GM23338 (cell line): ENCODE data around the gene CDC42BPA. TPM values are rescaled to one million over a fixed set of nuclear protein-coding genes. Genes with fewer than 3 reads are reported as not detected.

ENCODE experiments used
- ATAC-seq: fragments of 200-7000 bp; cut with Tn5 transposase; 3 replicates; pipeline ENCODE4 v1.9.1; 2020
- DNase-seq: peaks from one replicate; pipeline ENCODE4 v3.0.0-alpha.2; 2015; ENCODE audit warnings: low spot score
- H2AFZ ChIP-seq: fragments of 200-600 bp; sonication (generic); 2 replicates; pipeline ENCODE4 v1.8.0; 2016; ENCODE audit warnings: antibody characterized with exemption, mild to moderate bottlenecking, moderate library complexity
- H3F3A ChIP-seq: fragments of 200-600 bp; sonication (generic); replicated peaks from 2 replicates; pipeline ENCODE4 v1.8.0; 2017; ENCODE audit warnings: antibody characterized with exemption, mixed run types, low read depth
- H3K27ac ChIP-seq: fragments of 200-600 bp; sonication (generic); 2 replicates; pipeline ENCODE4 v1.6.1; 2016; ENCODE audit warnings: low read depth
- H3K27me3 ChIP-seq: fragments of 200-600 bp; sonication (generic); 2 replicates; pipeline ENCODE4 v1.8.0; 2016; ENCODE audit warnings: mild to moderate bottlenecking, mixed run types, moderate library complexity; ENCODE audit not compliant: insufficient read depth
- H3K36me3 ChIP-seq: fragments of 200-600 bp; sonication (generic); 2 replicates; pipeline ENCODE4 v1.8.0; 2016; ENCODE audit warnings: mild to moderate bottlenecking; ENCODE audit not compliant: insufficient read depth
- H3K4me1 ChIP-seq: fragments of 200-600 bp; sonication (generic); 2 replicates; pipeline ENCODE4 v1.8.0; 2016; ENCODE audit warnings: mild to moderate bottlenecking, moderate library complexity; ENCODE audit not compliant: insufficient read depth
- H3K4me2 ChIP-seq: fragments of 200-600 bp; sonication (generic); 2 replicates; pipeline ENCODE4 v1.7.1; 2017; ENCODE audit warnings: mixed run types
- H3K4me3 ChIP-seq: fragments of 200-600 bp; sonication (generic); 2 replicates; pipeline ENCODE4 v1.6.1; 2016; ENCODE audit warnings: mixed run types
- H3K79me2 ChIP-seq: fragments of 200-600 bp; sonication (generic); replicated peaks from 2 replicates; pipeline ENCODE4 v1.8.0; 2017; ENCODE audit warnings: mild to moderate bottlenecking; ENCODE audit not compliant: insufficient read depth
- H3K9me2 ChIP-seq: fragments of 200-600 bp; sonication (generic); 2 replicates; pipeline ENCODE4 v1.8.0; 2017; ENCODE audit not compliant: insufficient read depth
- H4K20me1 ChIP-seq: fragments of 200-600 bp; sonication (generic); replicated peaks from 2 replicates; pipeline ENCODE4 v1.8.0; 2017; ENCODE audit warnings: mild to moderate bottlenecking; ENCODE audit not compliant: insufficient read depth
- H3K27ac Mint-ChIP-seq: 2 replicates; pipeline ENCODE4 v1.8.0; 2020; ENCODE audit warnings: inconsistent platforms, mild to moderate bottlenecking, moderate library complexity, mixed read lengths
- H3K27me3 Mint-ChIP-seq: 3 replicates; pipeline ENCODE4 v1.8.0; 2022; ENCODE audit warnings: low read depth, mild to moderate bottlenecking, moderate library complexity, mixed read lengths, inconsistent platforms; ENCODE audit not compliant: insufficient read depth, poor library complexity
- H3K36me3 Mint-ChIP-seq: 3 replicates; pipeline ENCODE4 v1.8.0; 2021; ENCODE audit warnings: low read depth, mild to moderate bottlenecking, inconsistent platforms, moderate library complexity, mixed read lengths
- H3K4me1 Mint-ChIP-seq: 3 replicates; pipeline ENCODE4 v1.8.0; 2020; ENCODE audit warnings: mild to moderate bottlenecking, inconsistent platforms, mixed read lengths
- H3K4me3 Mint-ChIP-seq: 3 replicates; pipeline ENCODE4 v1.8.0; 2021; ENCODE audit warnings: moderate library complexity, mild to moderate bottlenecking, inconsistent platforms, mixed read lengths
- H3K9me3 Mint-ChIP-seq: 3 replicates; pipeline ENCODE4 v1.8.0; 2020; ENCODE audit warnings: moderate library complexity, mild to moderate bottlenecking, inconsistent platforms, mixed read lengths
- EZH2phosphoT487 ChIP-seq: fragments of 200-600 bp; sonication (generic); IDR thresholded peaks from one replicate; pipeline ENCODE4 v1.8.1; 2018; ENCODE audit warnings: antibody characterized with exemption; ENCODE audit not compliant: unreplicated experiment
- JUNB ChIP-seq: IDR thresholded peaks from one replicate; pipeline ENCODE4 v1.6.1; 2016; ENCODE audit warnings: antibody characterized with exemption; ENCODE audit not compliant: unreplicated experiment
- NANOG ChIP-seq: IDR thresholded peaks from 2 replicates; pipeline ENCODE4 v1.6.1; 2016; ENCODE audit warnings: antibody characterized with exemption, borderline replicate concordance
- polyA plus RNA-seq: library from polyadenylated mRNA; unstranded; fragments of >200 nt; fragmentation: Nextera tagmentation; extraction: Ambion mirVana; gene quantifications from 2 replicates; pipeline ENCODE4 v1.2.1, GENCODE V29; 2016
- total RNA-seq: library from RNA; depleted of rRNA; stranded (reverse); fragments of >200 nt; shearing (Covaris generic); gene quantifications from 2 replicates; pipeline ENCODE4 v1.2.3, GENCODE V29; 2014
- TF ChIP-seq, protein P1 (sequence below): fragments of 250-450 bp; sonication (Bioruptor Pico); IDR thresholded peaks from 2 replicates; pipeline ENCODE4 v1.5.0; 2020; ENCODE audit warnings: mild to moderate bottlenecking, moderate library complexity
- TF ChIP-seq, protein P2 (sequence below): IDR thresholded peaks from one replicate; pipeline ENCODE4 v1.6.1; 2018; ENCODE audit warnings: antibody characterized with exemption; ENCODE audit not compliant: unreplicated experiment

CDC42BPA gene
- total and polyA plus RNA-seq, 2 experiments from 2014 or later = 17.7 to 40.1 TPM

DNA sequence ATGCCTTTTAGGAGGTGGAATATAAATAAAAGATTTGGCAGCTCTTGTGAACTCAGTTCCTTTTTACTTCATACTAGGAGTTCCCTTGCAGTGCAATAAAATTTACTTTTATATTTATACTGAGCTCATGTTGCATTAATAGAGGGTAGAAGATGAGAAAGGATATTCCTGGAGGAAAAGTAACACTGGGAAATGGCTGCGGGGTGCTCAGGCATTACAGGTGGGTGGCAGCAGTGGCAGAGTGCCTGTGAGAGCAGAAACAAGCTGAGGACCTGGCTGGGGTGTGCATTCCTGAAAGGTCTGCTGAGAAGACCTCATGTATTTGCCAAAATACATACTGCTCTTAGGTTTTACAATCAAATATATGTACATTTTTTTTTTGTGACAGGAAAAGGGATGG, 251.3 kb downstream of the CDC42BPA start:
- no peaks in the 10 kb centered on the region for H3K79me2 ChIP-seq
- peaks cover 3% of the 10 kb centered on the region; the same call in 1 of the 2 replicates for H3K4me1 ChIP-seq
- TF ChIP-seq, protein P1, sequence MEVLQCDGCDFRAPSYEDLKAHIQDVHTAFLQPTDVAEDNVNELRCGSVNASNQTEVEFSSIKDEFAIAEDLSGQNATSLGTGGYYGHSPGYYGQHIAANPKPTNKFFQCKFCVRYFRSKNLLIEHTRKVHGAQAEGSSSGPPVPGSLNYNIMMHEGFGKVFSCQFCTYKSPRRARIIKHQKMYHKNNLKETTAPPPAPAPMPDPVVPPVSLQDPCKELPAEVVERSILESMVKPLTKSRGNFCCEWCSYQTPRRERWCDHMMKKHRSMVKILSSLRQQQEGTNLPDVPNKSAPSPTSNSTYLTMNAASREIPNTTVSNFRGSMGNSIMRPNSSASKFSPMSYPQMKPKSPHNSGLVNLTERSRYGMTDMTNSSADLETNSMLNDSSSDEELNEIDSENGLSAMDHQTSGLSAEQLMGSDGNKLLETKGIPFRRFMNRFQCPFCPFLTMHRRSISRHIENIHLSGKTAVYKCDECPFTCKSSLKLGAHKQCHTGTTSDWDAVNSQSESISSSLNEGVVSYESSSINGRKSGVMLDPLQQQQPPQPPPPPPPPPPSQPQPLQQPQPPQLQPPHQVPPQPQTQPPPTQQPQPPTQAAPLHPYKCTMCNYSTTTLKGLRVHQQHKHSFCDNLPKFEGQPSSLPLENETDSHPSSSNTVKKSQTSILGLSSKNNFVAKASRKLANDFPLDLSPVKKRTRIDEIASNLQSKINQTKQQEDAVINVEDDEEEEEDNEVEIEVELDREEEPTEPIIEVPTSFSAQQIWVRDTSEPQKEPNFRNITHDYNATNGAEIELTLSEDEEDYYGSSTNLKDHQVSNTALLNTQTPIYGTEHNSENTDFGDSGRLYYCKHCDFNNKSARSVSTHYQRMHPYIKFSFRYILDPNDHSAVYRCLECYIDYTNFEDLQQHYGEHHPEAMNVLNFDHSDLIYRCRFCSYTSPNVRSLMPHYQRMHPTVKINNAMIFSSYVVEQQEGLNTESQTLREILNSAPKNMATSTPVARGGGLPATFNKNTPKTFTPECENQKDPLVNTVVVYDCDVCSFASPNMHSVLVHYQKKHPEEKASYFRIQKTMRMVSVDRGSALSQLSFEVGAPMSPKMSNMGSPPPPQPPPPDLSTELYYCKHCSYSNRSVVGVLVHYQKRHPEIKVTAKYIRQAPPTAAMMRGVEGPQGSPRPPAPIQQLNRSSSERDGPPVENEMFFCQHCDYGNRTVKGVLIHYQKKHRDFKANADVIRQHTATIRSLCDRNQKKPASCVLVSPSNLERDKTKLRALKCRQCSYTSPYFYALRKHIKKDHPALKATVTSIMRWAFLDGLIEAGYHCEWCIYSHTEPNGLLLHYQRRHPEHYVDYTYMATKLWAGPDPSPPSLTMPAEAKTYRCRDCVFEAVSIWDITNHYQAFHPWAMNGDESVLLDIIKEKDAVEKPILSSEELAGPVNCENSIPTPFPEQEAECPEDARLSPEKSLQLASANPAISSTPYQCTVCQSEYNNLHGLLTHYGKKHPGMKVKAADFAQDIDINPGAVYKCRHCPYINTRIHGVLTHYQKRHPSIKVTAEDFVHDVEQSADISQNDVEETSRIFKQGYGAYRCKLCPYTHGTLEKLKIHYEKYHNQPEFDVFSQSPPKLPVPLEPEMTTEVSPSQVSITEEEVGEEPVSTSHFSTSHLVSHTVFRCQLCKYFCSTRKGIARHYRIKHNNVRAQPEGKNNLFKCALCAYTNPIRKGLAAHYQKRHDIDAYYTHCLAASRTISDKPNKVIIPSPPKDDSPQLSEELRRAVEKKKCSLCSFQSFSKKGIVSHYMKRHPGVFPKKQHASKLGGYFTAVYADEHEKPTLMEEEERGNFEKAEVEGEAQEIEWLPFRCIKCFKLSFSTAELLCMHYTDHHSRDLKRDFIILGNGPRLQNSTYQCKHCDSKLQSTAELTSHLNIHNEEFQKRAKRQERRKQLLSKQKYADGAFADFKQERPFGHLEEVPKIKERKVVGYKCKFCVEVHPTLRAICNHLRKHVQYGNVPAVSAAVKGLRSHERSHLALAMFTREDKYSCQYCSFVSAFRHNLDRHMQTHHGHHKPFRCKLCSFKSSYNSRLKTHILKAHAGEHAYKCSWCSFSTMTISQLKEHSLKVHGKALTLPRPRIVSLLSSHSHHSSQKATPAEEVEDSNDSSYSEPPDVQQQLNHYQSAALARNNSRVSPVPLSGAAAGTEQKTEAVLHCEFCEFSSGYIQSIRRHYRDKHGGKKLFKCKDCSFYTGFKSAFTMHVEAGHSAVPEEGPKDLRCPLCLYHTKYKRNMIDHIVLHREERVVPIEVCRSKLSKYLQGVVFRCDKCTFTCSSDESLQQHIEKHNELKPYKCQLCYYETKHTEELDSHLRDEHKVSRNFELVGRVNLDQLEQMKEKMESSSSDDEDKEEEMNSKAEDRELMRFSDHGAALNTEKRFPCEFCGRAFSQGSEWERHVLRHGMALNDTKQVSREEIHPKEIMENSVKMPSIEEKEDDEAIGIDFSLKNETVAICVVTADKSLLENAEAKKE (CRISPR knock-in tag) = no peak
- TF ChIP-seq JUNB = no peak
- TF ChIP-seq EZH2phosphoT487 = no peak
- TF ChIP-seq, protein P2, sequence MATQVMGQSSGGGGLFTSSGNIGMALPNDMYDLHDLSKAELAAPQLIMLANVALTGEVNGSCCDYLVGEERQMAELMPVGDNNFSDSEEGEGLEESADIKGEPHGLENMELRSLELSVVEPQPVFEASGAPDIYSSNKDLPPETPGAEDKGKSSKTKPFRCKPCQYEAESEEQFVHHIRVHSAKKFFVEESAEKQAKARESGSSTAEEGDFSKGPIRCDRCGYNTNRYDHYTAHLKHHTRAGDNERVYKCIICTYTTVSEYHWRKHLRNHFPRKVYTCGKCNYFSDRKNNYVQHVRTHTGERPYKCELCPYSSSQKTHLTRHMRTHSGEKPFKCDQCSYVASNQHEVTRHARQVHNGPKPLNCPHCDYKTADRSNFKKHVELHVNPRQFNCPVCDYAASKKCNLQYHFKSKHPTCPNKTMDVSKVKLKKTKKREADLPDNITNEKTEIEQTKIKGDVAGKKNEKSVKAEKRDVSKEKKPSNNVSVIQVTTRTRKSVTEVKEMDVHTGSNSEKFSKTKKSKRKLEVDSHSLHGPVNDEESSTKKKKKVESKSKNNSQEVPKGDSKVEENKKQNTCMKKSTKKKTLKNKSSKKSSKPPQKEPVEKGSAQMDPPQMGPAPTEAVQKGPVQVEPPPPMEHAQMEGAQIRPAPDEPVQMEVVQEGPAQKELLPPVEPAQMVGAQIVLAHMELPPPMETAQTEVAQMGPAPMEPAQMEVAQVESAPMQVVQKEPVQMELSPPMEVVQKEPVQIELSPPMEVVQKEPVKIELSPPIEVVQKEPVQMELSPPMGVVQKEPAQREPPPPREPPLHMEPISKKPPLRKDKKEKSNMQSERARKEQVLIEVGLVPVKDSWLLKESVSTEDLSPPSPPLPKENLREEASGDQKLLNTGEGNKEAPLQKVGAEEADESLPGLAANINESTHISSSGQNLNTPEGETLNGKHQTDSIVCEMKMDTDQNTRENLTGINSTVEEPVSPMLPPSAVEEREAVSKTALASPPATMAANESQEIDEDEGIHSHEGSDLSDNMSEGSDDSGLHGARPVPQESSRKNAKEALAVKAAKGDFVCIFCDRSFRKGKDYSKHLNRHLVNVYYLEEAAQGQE = no peak
- TF ChIP-seq NANOG = no peak
- no peaks in the 10 kb centered on the region for H3K9me2 ChIP-seq
- no peaks in the 10 kb centered on the region for H3F3A ChIP-seq
- Mint-ChIP-seq H3K27me3 (no peaks in the 10 kb centered on the region), H3K36me3 (peaks cover 16% of the 10 kb centered on the region; the same call in 2 of the 3 replicates), H3K27ac (peak overlapping the region; percentile 77; the same call in 1 of the 2 replicates), H3K4me1 (peaks cover 4% of the 10 kb centered on the region), H3K4me3 (no peak overlapping the region), H3K9me3 (no peaks in the 10 kb centered on the region)
- ATAC-seq (no peak), DNase-seq (no peak)
- no peaks in the 10 kb centered on the region for H4K20me1 ChIP-seq
- no peaks in the 10 kb centered on the region for H3K27me3 ChIP-seq
- H3K27ac ChIP-seq = no peak overlapping the region
- no peak overlapping the region for H2AFZ ChIP-seq
- H3K4me2 ChIP-seq = no peak overlapping the region
- no peaks in the 10 kb centered on the region for H3K36me3 ChIP-seq
- no peak overlapping the region for H3K4me3 ChIP-seq
